Lower leg skin (tissue), 4 donors: ENCODE data around the gene BAHCC1. TPM values are rescaled to one million over a fixed set of nuclear protein-coding genes. Genes with fewer than 3 reads are reported as not detected.

ENCODE experiments used
- DNase-seq, 2 donors: peaks; one replicate each; pipeline ENCODE4 v3.0.0-alpha.2; 2019; ENCODE audit warnings: low spot score in 2 of 2
- H3K4me3 ChIP-seq: fragments of 200-600 bp; sonication (generic); 2 replicates; pipeline ENCODE4 v1.5.1; 2017; ENCODE audit warnings: mild to moderate bottlenecking, low read depth; ENCODE audit not compliant: poor library complexity, severe bottlenecking
- POLR2A ChIP-seq, 2 donors: fragments of 450-650 bp; IDR thresholded peaks; one replicate each; pipeline ENCODE4 v1.6.1; 2016 to 2017; ENCODE audit warnings: antibody characterized with exemption in 2 of 2, mild to moderate bottlenecking in 1 of 2, moderate library complexity in 1 of 2
- WGBS, 2 donors: methylation state at CpG; one replicate each; pipeline ENCODE4 v1.1.5; 2018; 5-methylcytosine and 5-hydroxymethylcytosine counted together
- intact Hi-C: fragments of 100-400 bp; cut with DNase I; formaldehyde crosslinking; loops from one replicate; pipeline ENCODE4 v1.15.0; 2023; ENCODE audit warnings: low total_unique reads
- total RNA-seq, 4 donors: library from RNA; depleted of rRNA; stranded (reverse); fragments of >200 nt; gene quantifications; one replicate each; pipeline ENCODE4 v1.1.0, GENCODE V29; 2016
- TF ChIP-seq, protein P1 (sequence below), 3 donors: fragments of 450-650 bp; IDR thresholded peaks; one replicate each; pipeline ENCODE4 v1.5.1; 2016; ENCODE audit warnings: antibody characterized with exemption in 3 of 3, mild to moderate bottlenecking in 3 of 3, moderate library complexity in 2 of 3

BAHCC1 gene
- total RNA-seq, 4 donors from 2014 or later: 4.1 to 14.2 (median 10.0) TPM

GRCh38 chr17:81457401-81457800 lies 62.1 kb downstream of the BAHCC1 start:
- intact Hi-C loops: no loop called here
- WGBS, 2 donors: 94 to 95% methylated on average over 3 of the region's 3 CpGs
- H3K4me3 ChIP-seq: no peak overlapping the region
- no peak for TF ChIP-seq POLR2A (IDR thresholded peaks at IDR 0.05)
- TF ChIP-seq, protein P1, sequence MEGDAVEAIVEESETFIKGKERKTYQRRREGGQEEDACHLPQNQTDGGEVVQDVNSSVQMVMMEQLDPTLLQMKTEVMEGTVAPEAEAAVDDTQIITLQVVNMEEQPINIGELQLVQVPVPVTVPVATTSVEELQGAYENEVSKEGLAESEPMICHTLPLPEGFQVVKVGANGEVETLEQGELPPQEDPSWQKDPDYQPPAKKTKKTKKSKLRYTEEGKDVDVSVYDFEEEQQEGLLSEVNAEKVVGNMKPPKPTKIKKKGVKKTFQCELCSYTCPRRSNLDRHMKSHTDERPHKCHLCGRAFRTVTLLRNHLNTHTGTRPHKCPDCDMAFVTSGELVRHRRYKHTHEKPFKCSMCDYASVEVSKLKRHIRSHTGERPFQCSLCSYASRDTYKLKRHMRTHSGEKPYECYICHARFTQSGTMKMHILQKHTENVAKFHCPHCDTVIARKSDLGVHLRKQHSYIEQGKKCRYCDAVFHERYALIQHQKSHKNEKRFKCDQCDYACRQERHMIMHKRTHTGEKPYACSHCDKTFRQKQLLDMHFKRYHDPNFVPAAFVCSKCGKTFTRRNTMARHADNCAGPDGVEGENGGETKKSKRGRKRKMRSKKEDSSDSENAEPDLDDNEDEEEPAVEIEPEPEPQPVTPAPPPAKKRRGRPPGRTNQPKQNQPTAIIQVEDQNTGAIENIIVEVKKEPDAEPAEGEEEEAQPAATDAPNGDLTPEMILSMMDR (IDR thresholded peaks at IDR 0.05): no peak
- DNase-seq: no peak

- intact Hi-C loops: no loop called here
- 87 to 89% methylated on average over 15 to 25 of the region's 25 CpGs for WGBS, 2 donors
- no peak for DNase-seq
- TF ChIP-seq, protein P1 (IDR thresholded peaks at IDR 0.05): no peak
- no peak for TF ChIP-seq POLR2A (IDR thresholded peaks at IDR 0.05)
- no peak overlapping the region for H3K4me3 ChIP-seq
These were observed 62.8 kb downstream of the BAHCC1 start for GRCh38 chr17:81457917-81458555.

DNA sequence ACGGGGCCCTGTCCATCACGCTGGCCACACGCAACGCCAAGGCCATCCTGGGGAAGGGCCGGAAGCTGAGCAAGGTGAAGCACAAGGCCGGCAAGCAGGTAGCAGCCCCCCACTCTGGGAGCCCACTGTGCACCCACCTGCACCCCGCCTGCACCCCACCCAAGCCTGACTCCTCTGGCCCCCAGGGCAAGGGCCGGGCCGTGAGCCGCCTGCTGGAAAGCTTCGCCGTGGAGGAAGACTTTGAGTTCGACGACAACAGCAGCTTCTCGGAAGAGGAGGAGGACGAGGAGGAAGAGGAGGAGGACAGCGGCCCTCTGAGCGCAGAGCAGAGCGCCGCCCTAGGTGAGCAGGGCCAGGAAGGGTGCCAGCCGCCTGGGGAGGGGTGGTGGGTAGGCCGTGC lies 63.4 kb downstream of the BAHCC1 start:
- no peak for TF ChIP-seq POLR2A (IDR thresholded peaks at IDR 0.05)
- TF ChIP-seq, protein P1 (IDR thresholded peaks at IDR 0.05): no peak
- DNase-seq: no peak
- intact Hi-C loops: no loop called here
- WGBS, 2 donors: 83 to 92% methylated on average over 19 to 20 of the region's 22 CpGs
- no peak overlapping the region for H3K4me3 ChIP-seq

GRCh38 chr17:81459224-81459623 lies 64.0 kb downstream of the BAHCC1 start:
- no peak for DNase-seq
- no peak overlapping the region for H3K4me3 ChIP-seq
- intact Hi-C loops: no loop called here
- 94% methylated on average over 12 to 27 of the region's 27 CpGs for WGBS, 2 donors
- TF ChIP-seq POLR2A (IDR thresholded peaks at IDR 0.05): no peak
- TF ChIP-seq, protein P1 (IDR thresholded peaks at IDR 0.05): no peak

GRCh38 chr17:81459864-81460263 lies 64.6 kb downstream of the BAHCC1 start:
- TF ChIP-seq, protein P1 (IDR thresholded peaks at IDR 0.05): no peak
- no peak for TF ChIP-seq POLR2A (IDR thresholded peaks at IDR 0.05)
- intact Hi-C loops: no loop called here
- no peak overlapping the region for H3K4me3 ChIP-seq
- no peak for DNase-seq
- 84 to 90% methylated on average over 10 to 13 of the region's 16 CpGs for WGBS, 2 donors
